Kidney (tissue), 14 donors: ENCODE data around the gene DDX11. TPM values are rescaled to one million over a fixed set of nuclear protein-coding genes. Genes with fewer than 3 reads are reported as not detected.
"Not testable (repeated sequence)": the region's sequence is repeated elsewhere in the genome, so short reads cannot be mapped to it uniquely, and the experiment has no call there.

Source experiments
- DNase-seq, 5 donors: peaks; one replicate each; pipeline ENCODE4 v3.0.0-alpha.2; 2013 to 2020
- FAIRE-seq: peaks from 2 replicates; lab custom pipeline; 2012; peaks lifted over from hg19 to GRCh38; lab: Jason Lieb, UNC
- H3K27ac ChIP-seq, 2 donors: one replicate each; pipeline ENCODE4 v1.7.0; 2013; ENCODE audit warnings: low read depth in 2 of 2, low read length in 2 of 2, inconsistent platforms in 1 of 2
- H3K27me3 ChIP-seq: one replicate; pipeline ENCODE4 v1.7.1; 2013; ENCODE audit warnings: low read length, inconsistent platforms; ENCODE audit not compliant: control insufficient read depth, insufficient read depth
- H3K36me3 ChIP-seq, 3 donors: one replicate each; pipeline versions ENCODE4 v1.7.0 to v1.7.1; 2013; ENCODE audit warnings: low read length in 3 of 3, control low read depth in 1 of 3, inconsistent platforms in 1 of 3; ENCODE audit not compliant: insufficient read depth in 3 of 3, control insufficient read depth in 2 of 3
- H3K4me1 ChIP-seq, 3 donors: one replicate each; pipeline versions ENCODE4 v1.7.0 to v1.7.1; 2013; ENCODE audit warnings: low read length in 3 of 3, inconsistent platforms in 1 of 3, low read depth in 1 of 3; ENCODE audit not compliant: control insufficient read depth in 2 of 3, insufficient read depth in 2 of 3
- H3K4me3 ChIP-seq, 3 donors: one replicate each; pipeline versions ENCODE4 v1.7.0 to v1.8.1; 2013; ENCODE audit warnings: low read length in 3 of 3, control low read depth in 1 of 3, inconsistent platforms in 1 of 3
- H3K9ac ChIP-seq, 3 donors: one replicate each; pipeline versions ENCODE4 v1.7.0 to v1.7.1; 2013; ENCODE audit warnings: low read length in 3 of 3, control low read depth in 1 of 3, inconsistent platforms in 1 of 3
- H3K9me3 ChIP-seq, 3 donors: one replicate each; pipeline versions ENCODE4 v1.7.0 to v1.7.1; 2013; ENCODE audit warnings: low read length in 3 of 3, control low read depth in 1 of 3, inconsistent platforms in 1 of 3; ENCODE audit not compliant: control insufficient read depth in 2 of 3, insufficient read depth in 1 of 3
- CTCF ChIP-seq: IDR thresholded peaks from 3 replicates; pipeline ENCODE4 v1.5.1; 2012; ENCODE audit warnings: mild to moderate bottlenecking, moderate library complexity, borderline replicate concordance; ENCODE audit not compliant: insufficient read depth; ENCODE audit errors: extremely low read depth
- intact Hi-C: fragments of 100-400 bp; cut with DNase I; formaldehyde crosslinking; loops from one replicate; pipeline ENCODE4 v1.11.1; 2022
- polyA plus RNA-seq: library from polyadenylated mRNA; stranded (reverse); fragments of 350-450 nt; fragmentation: Illumina TruSeq; extraction: RNeasy Lipid Tissue Mini Kit (QIAGEN cat#74804); gene quantifications from one replicate; pipeline ENCODE4 v1.2.3, GENCODE V29; 2014; ENCODE audit warnings: low read depth, low replicate concordance; ENCODE audit not compliant: insufficient read depth
- total RNA-seq: library from RNA; stranded (reverse); fragmentation: NEBNext Ultra II Directional; extraction: Animal tissue kit (Norgen Biotek cat#: 25700); gene quantifications from one replicate; pipeline ENCODE4 v1.2.1, GENCODE V29; 2021
- donor health status: control.
- donor health status: control.
- donor health status: control.
- donor health status: control.
- donor health status: control.
- donor health status: DM: yes; HTN: yes; CAD: no.
- donor health status: Normal renal cell carcinoma (clear cell type).

The DDX11 gene
- total and polyA plus RNA-seq, 2 donors from 2014 or later = 1.9 to 29.9 TPM

DNA sequence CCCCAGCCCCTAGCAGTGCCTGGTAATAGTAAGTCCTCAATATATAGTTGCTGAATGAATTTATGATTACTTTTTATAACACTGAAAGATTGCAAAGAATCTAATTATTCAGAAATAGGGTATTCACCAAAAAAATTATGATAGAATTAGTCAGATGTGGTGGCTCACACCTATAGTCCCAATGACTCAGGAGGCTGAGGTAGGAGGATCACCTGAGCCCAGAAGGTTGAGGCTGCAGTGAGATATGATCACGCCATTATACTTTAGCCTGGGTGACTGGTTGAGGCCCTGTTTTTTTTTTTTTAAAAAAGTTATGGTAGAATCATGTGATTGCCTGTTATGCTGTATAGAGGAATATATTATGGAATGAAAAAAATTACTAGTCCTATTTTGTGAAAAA lies 21.5 kb upstream of the DDX11 start:
- H3K4me1 ChIP-seq, DNase-seq, intact Hi-C loops, H3K36me3 ChIP-seq, FAIRE-seq, H3K9ac ChIP-seq, H3K9me3 ChIP-seq, H3K27ac ChIP-seq, H3K4me3 ChIP-seq, H3K27me3 ChIP-seq: not testable (repeated sequence)

- H3K27ac ChIP-seq, H3K4me3 ChIP-seq, H3K4me1 ChIP-seq, intact Hi-C loops, H3K9me3 ChIP-seq, DNase-seq, H3K36me3 ChIP-seq, FAIRE-seq, H3K27me3 ChIP-seq, H3K9ac ChIP-seq: not testable (repeated sequence)
Measured at GRCh38 chr12:31052666-31053439, 20.8 kb upstream of the DDX11 start.

- H3K9me3 ChIP-seq, H3K36me3 ChIP-seq, H3K27ac ChIP-seq, FAIRE-seq, H3K27me3 ChIP-seq, H3K9ac ChIP-seq, H3K4me1 ChIP-seq, intact Hi-C loops, H3K4me3 ChIP-seq, DNase-seq: not testable (repeated sequence)
Measured at GRCh38 chr12:31053944-31054343, 19.7 kb upstream of the DDX11 start.

DNA sequence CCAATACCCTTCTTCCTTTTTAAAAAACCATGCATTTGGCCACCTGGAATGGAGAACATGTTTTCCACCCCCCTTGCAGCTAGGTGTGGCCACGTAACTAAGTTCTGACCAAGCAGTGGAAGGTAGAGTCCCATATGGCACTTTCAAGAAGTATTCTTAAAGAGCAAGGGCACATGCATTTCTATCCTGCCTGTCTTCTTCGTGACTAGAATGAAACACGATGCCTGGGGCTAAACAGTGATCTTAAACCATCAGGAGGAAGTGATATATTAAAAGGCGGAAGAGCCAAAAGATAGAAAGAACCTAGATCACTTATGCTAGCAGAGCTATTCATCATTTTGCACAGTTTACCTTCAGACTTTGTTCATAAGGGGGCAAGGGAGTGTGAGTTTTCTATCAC lies 16.0 kb upstream of the DDX11 start:
- FAIRE-seq = no peak
- no peaks in the 10 kb centered on the region for H3K9me3 ChIP-seq
- intact Hi-C loops = no loop called here
- no peaks in the 10 kb centered on the region for H3K4me1 ChIP-seq
- no peak overlapping the region for H3K9ac ChIP-seq
- DNase-seq = no peak
- H3K4me3 ChIP-seq = no peak overlapping the region
- no peak for TF ChIP-seq CTCF
- no peaks in the 10 kb centered on the region for H3K36me3 ChIP-seq
- H3K27me3 ChIP-seq = no peaks in the 10 kb centered on the region
- no peak overlapping the region for H3K27ac ChIP-seq

GRCh38 chr12:31066196-31066595 lies 7.5 kb upstream of the DDX11 start:
- DNase-seq, FAIRE-seq, H3K27ac ChIP-seq, intact Hi-C loops, H3K27me3 ChIP-seq, H3K4me1 ChIP-seq, H3K4me3 ChIP-seq, H3K9ac ChIP-seq, H3K9me3 ChIP-seq, H3K36me3 ChIP-seq: not testable (repeated sequence)

GRCh38 chr12:31067656-31068055 lies 6.0 kb upstream of the DDX11 start:
- intact Hi-C loops, H3K36me3 ChIP-seq: not testable (repeated sequence)

DNA sequence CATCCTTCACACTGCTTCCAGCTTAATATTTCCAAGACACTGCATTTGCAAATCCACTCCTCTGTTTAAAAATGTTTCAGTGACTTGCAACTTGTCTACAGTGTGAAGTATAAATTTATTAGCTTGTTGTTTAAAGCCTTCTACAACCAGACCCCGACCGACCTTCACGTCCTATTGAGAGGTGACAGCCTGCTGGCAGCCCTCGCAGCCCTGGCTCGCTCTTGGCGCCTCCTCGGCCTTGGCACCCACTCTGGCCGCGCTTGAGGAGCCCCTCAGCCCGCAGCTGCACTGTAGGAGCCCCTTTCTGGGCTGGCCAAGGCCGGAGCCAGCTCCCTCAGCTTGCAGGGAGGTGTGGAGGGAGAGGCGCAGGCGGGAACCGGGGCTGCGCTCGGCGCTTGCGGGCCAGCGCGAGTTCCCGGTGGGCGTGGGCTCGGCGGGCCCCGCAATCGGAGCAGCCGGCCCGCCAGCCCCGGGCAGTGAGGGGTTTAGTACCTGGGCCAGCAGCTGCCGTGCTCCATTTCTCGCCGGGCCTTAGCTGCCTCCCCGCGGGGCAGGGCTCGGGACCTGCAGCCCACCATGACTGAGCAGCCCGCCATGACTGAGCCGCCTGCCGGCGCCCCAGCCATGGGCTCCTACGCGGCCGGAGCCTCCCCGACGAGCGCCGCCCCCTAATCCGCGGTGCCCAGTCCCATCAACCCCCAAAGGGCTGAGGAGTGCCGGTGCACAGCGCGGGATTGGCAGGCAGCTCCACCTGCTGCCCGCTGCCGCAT lies 2.5 kb upstream of the DDX11 start:
- H3K9ac ChIP-seq, H3K27ac ChIP-seq, H3K9me3 ChIP-seq, intact Hi-C loops, H3K27me3 ChIP-seq, DNase-seq, FAIRE-seq, H3K36me3 ChIP-seq, H3K4me1 ChIP-seq, H3K4me3 ChIP-seq: not testable (repeated sequence)

More at GRCh38 chr12:31067656-31068055, 6.0 kb upstream of the DDX11 start:
- DNase-seq, H3K4me3 ChIP-seq, H3K9ac ChIP-seq, H3K27ac ChIP-seq, H3K9me3 ChIP-seq, H3K27me3 ChIP-seq, H3K4me1 ChIP-seq, FAIRE-seq: not testable (repeated sequence)
